Lower leg skin (tissue), 4 donors: ENCODE data around the gene GADD45B. TPM values are rescaled to one million over a fixed set of nuclear protein-coding genes. Genes with fewer than 3 reads are reported as not detected.
"Not testable (repeated sequence)": the region's sequence is repeated elsewhere in the genome, so short reads cannot be mapped to it uniquely, and the experiment has no call there.

Experiments
- DNase-seq, 2 donors: peaks; one replicate each; pipeline ENCODE4 v3.0.0-alpha.2; 2019; ENCODE audit warnings: low spot score in 2 of 2
- H3K4me3 ChIP-seq: fragments of 200-600 bp; sonication (generic); 2 replicates; pipeline ENCODE4 v1.5.1; 2017; ENCODE audit warnings: mild to moderate bottlenecking, low read depth; ENCODE audit not compliant: poor library complexity, severe bottlenecking
- CTCF ChIP-seq, 3 donors: fragments of 450-650 bp; IDR thresholded peaks; one replicate each; pipeline ENCODE4 v1.5.1; 2016; ENCODE audit warnings: antibody characterized with exemption in 3 of 3, mild to moderate bottlenecking in 3 of 3, moderate library complexity in 2 of 3
- POLR2A ChIP-seq, 2 donors: fragments of 450-650 bp; IDR thresholded peaks; one replicate each; pipeline ENCODE4 v1.6.1; 2016 to 2017; ENCODE audit warnings: antibody characterized with exemption in 2 of 2, mild to moderate bottlenecking in 1 of 2, moderate library complexity in 1 of 2
- WGBS, 2 donors: methylation state at CpG; one replicate each; pipeline ENCODE4 v1.1.5; 2018; 5-methylcytosine and 5-hydroxymethylcytosine counted together
- intact Hi-C: fragments of 100-400 bp; cut with DNase I; formaldehyde crosslinking; loops from one replicate; pipeline ENCODE4 v1.15.0; 2023; ENCODE audit warnings: low total_unique reads
- total RNA-seq, 4 donors: library from RNA; depleted of rRNA; stranded (reverse); fragments of >200 nt; gene quantifications; one replicate each; pipeline ENCODE4 v1.1.0, GENCODE V29; 2016

Gene GADD45B
- total RNA-seq, 4 donors from 2014 or later = 74.0 to 205 (median 106) TPM

- WGBS, 2 donors = 42 to 47% methylated on average over 23 of the region's 23 CpGs
- intact Hi-C loops = no loop called here
- TF ChIP-seq POLR2A (IDR thresholded peaks at IDR 0.05) = no peak
- peak in 1 of 3 donors; percentile 15 for TF ChIP-seq CTCF (IDR thresholded peaks at IDR 0.05)
- no peak for DNase-seq
- no peak overlapping the region for H3K4me3 ChIP-seq
Observed at GRCh38 chr19:2469102-2469914, 6.6 kb upstream of the GADD45B start.

GRCh38 chr19:2469915-2470200 is 6.1 kb upstream of the GADD45B start:
- WGBS, 2 donors = 88 to 90% methylated on average over 8 of the region's 8 CpGs
- H3K4me3 ChIP-seq, DNase-seq, intact Hi-C loops: not testable (repeated sequence)

- no peak for TF ChIP-seq POLR2A (IDR thresholded peaks at IDR 0.05)
- peak in 1 of 3 donors; percentile 92 for TF ChIP-seq CTCF (IDR thresholded peaks at IDR 0.05)
- intact Hi-C loops = loop anchor here (2.0 to 5.0 kb wide), 2 partner anchors 68 to 136 kb away; no protein-coding TSS in a partner anchor
- WGBS, 2 donors = 10% methylated on average over 45 to 52 of the region's 60 CpGs
- H3K4me3 ChIP-seq = no peak overlapping the region
- peak; percentile 75 to 97 for DNase-seq
Observed at GRCh38 chr19:2474232-2475017, 1.5 kb upstream of the GADD45B start.

GRCh38 chr19:2475018-2475701 is 767 bp upstream of the GADD45B start:
- 0 to 1% methylated on average over 21 to 30 of the region's 45 CpGs for WGBS, 2 donors
- DNase-seq = peak in 1 of 2 donors; percentile 93
- intact Hi-C loops = loop anchor here (2.0 to 5.0 kb wide), 2 partner anchors 67 to 136 kb away; no protein-coding TSS in a partner anchor

GRCh38 chr19:2476451-2477140 is 669 bp downstream of the GADD45B start:
- TF ChIP-seq POLR2A (IDR thresholded peaks at IDR 0.05) = no peak
- no peak for TF ChIP-seq CTCF (IDR thresholded peaks at IDR 0.05)
- intact Hi-C loops = loop anchor here (5.0 kb wide), 1 partner anchor 66 kb away; no protein-coding TSS in a partner anchor
- peak overlapping the region; percentile 92 for H3K4me3 ChIP-seq
- 0 to 1% methylated on average over 22 to 30 of the region's 42 CpGs for whole genome bisulfite sequencing, 2 donors
- DNase-seq = no peak

More at GRCh38 chr19:2475018-2475701, 767 bp upstream of the GADD45B start:
- TF ChIP-seq CTCF (IDR thresholded peaks at IDR 0.05) = no peak
- no peak for TF ChIP-seq POLR2A (IDR thresholded peaks at IDR 0.05)
- peak overlapping the region; percentile 35 for H3K4me3 ChIP-seq
